Fibroblast of upper back skin (primary cell): Measurements from ENCODE around the gene SEBOX.

Experiments
- DNase-seq: peaks from one replicate; pipeline ENCODE4 v3.0.0-alpha.2; 2013

SEBOX gene

GRCh38 chr17:28364665-28365363, at the start of gene SEBOX:
TSS of gene SEBOX (minus strand) at chr17:28365199. CDS start at chr17:28365151, 48 bp downstream.
- DNase-seq = no peak

GRCh38 chr17:28413804-28414203, 48.8 kb upstream of the SEBOX start:
- no peak for DNase-seq

GRCh38 chr17:28412099-28412498, 47.1 kb upstream of the SEBOX start:
- no peak for DNase-seq

- DNase-seq = no peak
Observed at GRCh38 chr17:28407974-28408306, 42.9 kb upstream of the SEBOX start.

GRCh38 chr17:28407130-28407973, 42.4 kb upstream of the SEBOX start:
- DNase-seq = no peak

- DNase-seq = no peak
Observed at GRCh38 chr17:28406473-28406814, 41.4 kb upstream of the SEBOX start.

- peak; percentile 16 for DNase-seq
Observed at GRCh38 chr17:28405632-28406472, 40.9 kb upstream of the SEBOX start, which contains the start of gene SLC46A1. TSS of gene SLC46A1 (minus strand) at chr17:28406212. CDS start at chr17:28406114, 98 bp downstream.

GRCh38 chr17:28404812-28405570, 40.0 kb upstream of the SEBOX start:
- no peak for DNase-seq

- no peak for DNase-seq
Observed at GRCh38 chr17:28404461-28404811, 39.4 kb upstream of the SEBOX start.

- DNase-seq = no peak
Observed at GRCh38 chr17:28404007-28404406, 39.0 kb upstream of the SEBOX start.

GRCh38 chr17:28402844-28403243, 37.8 kb upstream of the SEBOX start:
- DNase-seq = no peak

GRCh38 chr17:28402224-28402630, 37.2 kb upstream of the SEBOX start:
- no peak for DNase-seq

- DNase-seq = no peak
Observed at GRCh38 chr17:28399808-28400207, 34.8 kb upstream of the SEBOX start.

GRCh38 chr17:28398280-28398981, 33.4 kb upstream of the SEBOX start:
- DNase-seq = no peak

GRCh38 chr17:28397687-28398279, 32.8 kb upstream of the SEBOX start:
- no peak for DNase-seq

GRCh38 chr17:28397275-28397674, 32.3 kb upstream of the SEBOX start:
- no peak for DNase-seq

GRCh38 chr17:28396635-28397239, 31.7 kb upstream of the SEBOX start:
- no peak for DNase-seq

GRCh38 chr17:28395968-28396367, 31.0 kb upstream of the SEBOX start:
- no peak for DNase-seq

GRCh38 chr17:28395426-28395825, 30.4 kb upstream of the SEBOX start:
- DNase-seq = no peak

GRCh38 chr17:28394337-28395116, 29.5 kb upstream of the SEBOX start:
- peak; percentile 32 for DNase-seq
